Mucosa of rectum (tissue), 2 donors: ENCODE measurements around the gene TAS2R60.

Experiments
- H3K27ac ChIP-seq, 2 donors: one replicate each; pipeline ENCODE4 v1.7.0; 2013; ENCODE audit warnings: inconsistent platforms in 2 of 2, low read depth in 2 of 2, low read length in 2 of 2
- H3K27me3 ChIP-seq, 2 donors: one replicate each; pipeline ENCODE4 v1.7.0; 2013; ENCODE audit warnings: low read length in 2 of 2; ENCODE audit not compliant: control insufficient read depth in 2 of 2, insufficient read depth in 2 of 2
- H3K36me3 ChIP-seq, 2 donors: one replicate each; pipeline ENCODE4 v1.7.0; 2013; ENCODE audit warnings: low read length in 2 of 2; ENCODE audit not compliant: control insufficient read depth in 2 of 2, insufficient read depth in 2 of 2
- H3K4me1 ChIP-seq, 2 donors: one replicate each; pipeline ENCODE4 v1.7.0; 2013; ENCODE audit warnings: low read length in 2 of 2, mild to moderate bottlenecking in 1 of 2; ENCODE audit not compliant: control insufficient read depth in 2 of 2, insufficient read depth in 2 of 2
- H3K4me3 ChIP-seq, 2 donors: one replicate each; pipeline ENCODE4 v1.7.0; 2013; ENCODE audit warnings: low read length in 2 of 2
- H3K9ac ChIP-seq, 2 donors: one replicate each; pipeline ENCODE4 v1.7.0; 2013; ENCODE audit warnings: low read length in 2 of 2, low read depth in 1 of 2, mild to moderate bottlenecking in 1 of 2
- H3K9me3 ChIP-seq, 2 donors: one replicate each; pipeline ENCODE4 v1.7.0; 2013; ENCODE audit warnings: low read length in 2 of 2; ENCODE audit not compliant: control insufficient read depth in 2 of 2
- donor health status: healthy.
- donor health status: Normal muscosa, but diverticular disease.

Gene TAS2R60, protein sequence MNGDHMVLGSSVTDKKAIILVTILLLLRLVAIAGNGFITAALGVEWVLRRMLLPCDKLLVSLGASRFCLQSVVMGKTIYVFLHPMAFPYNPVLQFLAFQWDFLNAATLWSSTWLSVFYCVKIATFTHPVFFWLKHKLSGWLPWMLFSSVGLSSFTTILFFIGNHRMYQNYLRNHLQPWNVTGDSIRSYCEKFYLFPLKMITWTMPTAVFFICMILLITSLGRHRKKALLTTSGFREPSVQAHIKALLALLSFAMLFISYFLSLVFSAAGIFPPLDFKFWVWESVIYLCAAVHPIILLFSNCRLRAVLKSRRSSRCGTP

DNA sequence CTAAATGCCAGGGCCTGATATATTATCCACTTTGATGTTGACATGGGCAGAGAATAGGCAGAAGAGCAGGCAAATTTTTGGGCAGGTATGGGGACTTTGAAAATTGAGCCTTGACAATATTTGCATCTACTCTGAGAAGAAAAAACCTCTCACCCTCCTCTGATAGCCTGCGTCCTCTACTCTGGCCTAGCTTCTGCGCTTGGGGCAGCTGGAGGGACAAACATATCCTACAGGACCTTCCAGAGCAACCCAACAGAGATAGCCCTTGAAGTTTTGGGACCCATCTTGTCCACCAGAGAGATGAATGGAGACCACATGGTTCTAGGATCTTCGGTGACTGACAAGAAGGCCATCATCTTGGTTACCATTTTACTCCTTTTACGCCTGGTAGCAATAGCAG lies at the start of gene TAS2R60:
TSS of gene TAS2R60 (plus strand) at position 301 of the 400 bp plus-strand sequence. CDS start at position 301, 0 bp downstream.
- no peaks in the 10 kb centered on the region for H3K4me1 ChIP-seq
- no peaks in the 10 kb centered on the region for H3K36me3 ChIP-seq
- no peak within 1 kb of the TSS for H3K9ac ChIP-seq
- H3K4me3 ChIP-seq, result no peak within 1 kb of the TSS
- no peaks in the 10 kb centered on the region for H3K9me3 ChIP-seq
- H3K27me3 ChIP-seq, result peaks cover 0 to 4% of the 10 kb centered on the region in 2 donors
- no peak within 1 kb of the TSS for H3K27ac ChIP-seq

DNA sequence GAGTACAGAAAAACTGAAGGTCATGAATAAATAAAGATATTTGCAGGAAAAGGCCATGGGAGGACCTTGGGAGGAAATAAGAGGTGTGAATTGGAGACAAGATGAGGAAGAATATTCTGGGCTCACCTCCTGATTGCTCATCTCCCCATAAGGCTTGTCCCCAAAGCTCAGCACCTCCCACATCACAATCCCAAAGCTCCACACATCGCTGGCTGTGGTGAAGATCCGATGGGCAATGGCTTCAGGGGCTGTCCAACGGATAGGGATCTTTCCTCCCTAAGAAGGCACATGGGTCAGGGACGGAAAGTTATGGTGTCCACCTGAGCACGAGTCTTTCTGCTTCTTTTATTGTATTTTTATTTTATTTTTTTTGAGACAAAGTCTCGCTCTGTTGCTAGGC lies 49.2 kb upstream of the TAS2R60 start:
- no peak overlapping the region for H3K9ac ChIP-seq
- H3K4me1 ChIP-seq, result peaks cover 9 to 12% of the 10 kb centered on the region in 2 donors
- H3K27me3 ChIP-seq, result no peaks in the 10 kb centered on the region
- no peak overlapping the region for H3K27ac ChIP-seq
- no peaks in the 10 kb centered on the region for H3K9me3 ChIP-seq
- H3K36me3 ChIP-seq, result peaks cover 43 to 55% of the 10 kb centered on the region in 2 donors
- no peak overlapping the region for H3K4me3 ChIP-seq

DNA sequence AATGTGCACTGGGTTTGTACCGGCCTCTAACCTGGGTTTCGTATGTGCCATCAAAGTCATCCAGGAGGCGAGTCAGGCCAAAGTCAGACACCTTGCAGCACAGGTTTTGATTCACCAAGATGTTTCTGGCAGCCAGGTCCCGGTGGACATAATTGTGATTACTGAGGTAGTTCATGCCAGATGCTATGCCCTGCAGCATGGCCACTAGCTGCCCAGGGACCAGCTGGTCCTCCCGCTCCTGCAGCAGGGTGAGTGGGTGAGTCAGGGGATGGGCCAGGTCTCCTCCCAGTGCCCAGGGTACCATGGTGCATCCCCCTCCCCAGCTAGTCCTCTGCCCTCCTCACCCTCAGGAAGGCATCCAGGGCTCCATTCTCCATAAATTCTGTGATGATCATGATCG lies 48.5 kb upstream of the TAS2R60 start:
- H3K4me1 ChIP-seq, result peaks cover 9 to 12% of the 10 kb centered on the region in 2 donors
- peaks cover 35 to 48% of the 10 kb centered on the region in 2 donors for H3K36me3 ChIP-seq
- no peak overlapping the region for H3K27ac ChIP-seq
- no peak overlapping the region for H3K9ac ChIP-seq
- no peaks in the 10 kb centered on the region for H3K27me3 ChIP-seq
- H3K4me3 ChIP-seq, result no peak overlapping the region
- H3K9me3 ChIP-seq, result no peaks in the 10 kb centered on the region

DNA sequence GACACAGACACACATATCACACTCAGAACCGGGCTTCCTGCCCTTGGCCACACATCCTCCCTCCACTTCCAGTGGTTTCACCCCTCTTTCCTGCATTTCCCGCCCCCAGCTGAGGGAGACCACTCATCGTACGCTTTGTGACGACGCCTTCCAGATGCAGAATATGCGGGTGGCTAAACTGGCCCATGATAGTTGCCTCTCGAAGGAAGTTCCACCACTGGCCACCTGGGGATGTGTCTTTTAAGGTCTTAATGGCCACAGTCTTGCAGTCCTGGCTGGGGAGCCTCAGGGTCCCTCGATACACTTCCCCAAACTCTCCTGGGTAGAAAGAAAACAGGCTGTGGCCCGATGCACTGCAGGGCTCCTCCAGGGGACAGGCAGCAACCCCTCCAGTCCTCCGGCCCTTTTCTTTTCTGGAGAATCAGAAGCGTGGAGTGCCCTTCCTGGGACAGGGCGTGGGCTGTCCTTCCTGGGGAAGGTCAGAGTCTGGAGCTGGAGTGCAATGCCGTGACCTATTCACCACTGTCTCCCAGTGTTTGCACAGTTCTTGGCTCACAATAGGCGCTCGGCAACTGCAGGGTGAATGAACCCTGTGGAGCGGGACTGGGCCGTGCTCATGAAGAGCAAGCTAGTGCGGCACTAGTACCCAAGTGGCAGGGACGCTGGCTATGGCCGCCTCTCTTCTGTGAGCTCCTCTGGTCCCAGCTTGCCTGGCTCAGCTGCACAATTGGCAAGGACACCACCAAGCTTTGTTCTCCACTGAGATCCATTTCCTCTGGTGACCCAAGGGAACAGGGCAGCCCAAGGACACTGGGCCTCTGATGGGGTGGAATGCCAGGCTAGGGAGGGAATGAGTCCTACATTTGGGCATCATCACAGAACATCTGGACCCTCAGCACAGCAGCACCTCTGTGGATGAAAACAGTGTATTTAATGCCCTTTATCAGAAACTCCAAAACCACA lies 47.8 kb upstream of the TAS2R60 start:
- Histone ChIP-seq H3K9me3 (no peaks in the 10 kb centered on the region), H3K4me1 (peaks cover 9 to 12% of the 10 kb centered on the region in 2 donors), H3K27ac (no peak overlapping the region), H3K9ac (no peak overlapping the region), H3K4me3 (no peak overlapping the region), H3K36me3 (peaks cover 33 to 41% of the 10 kb centered on the region in 2 donors), H3K27me3 (no peaks in the 10 kb centered on the region)

DNA sequence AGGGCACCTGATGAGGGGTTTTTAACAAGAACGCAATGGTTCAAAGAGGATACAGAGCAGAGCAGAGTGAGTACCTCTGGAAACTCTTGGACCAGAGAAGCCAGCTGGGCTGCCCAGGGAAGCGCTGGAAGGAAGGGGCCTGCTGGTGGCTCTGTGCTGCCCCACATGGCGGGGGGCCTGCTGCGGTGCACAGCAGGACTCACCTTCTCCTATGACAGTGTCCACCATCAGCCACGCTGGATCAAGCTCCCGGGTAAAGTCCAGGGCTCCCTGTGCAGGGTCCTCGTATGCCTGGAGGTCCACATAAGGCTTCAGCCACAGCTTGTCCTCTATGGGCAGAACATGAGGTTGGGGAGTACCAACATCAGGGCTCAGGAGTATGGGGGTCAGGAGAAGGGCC lies 47.1 kb upstream of the TAS2R60 start:
- Histone ChIP-seq H3K36me3 (peaks cover 30 to 37% of the 10 kb centered on the region in 2 donors), H3K27me3 (no peaks in the 10 kb centered on the region), H3K4me1 (peaks cover 8 to 11% of the 10 kb centered on the region in 2 donors), H3K9me3 (no peaks in the 10 kb centered on the region), H3K9ac (no peak overlapping the region), H3K4me3 (no peak overlapping the region), H3K27ac (no peak overlapping the region)

DNA sequence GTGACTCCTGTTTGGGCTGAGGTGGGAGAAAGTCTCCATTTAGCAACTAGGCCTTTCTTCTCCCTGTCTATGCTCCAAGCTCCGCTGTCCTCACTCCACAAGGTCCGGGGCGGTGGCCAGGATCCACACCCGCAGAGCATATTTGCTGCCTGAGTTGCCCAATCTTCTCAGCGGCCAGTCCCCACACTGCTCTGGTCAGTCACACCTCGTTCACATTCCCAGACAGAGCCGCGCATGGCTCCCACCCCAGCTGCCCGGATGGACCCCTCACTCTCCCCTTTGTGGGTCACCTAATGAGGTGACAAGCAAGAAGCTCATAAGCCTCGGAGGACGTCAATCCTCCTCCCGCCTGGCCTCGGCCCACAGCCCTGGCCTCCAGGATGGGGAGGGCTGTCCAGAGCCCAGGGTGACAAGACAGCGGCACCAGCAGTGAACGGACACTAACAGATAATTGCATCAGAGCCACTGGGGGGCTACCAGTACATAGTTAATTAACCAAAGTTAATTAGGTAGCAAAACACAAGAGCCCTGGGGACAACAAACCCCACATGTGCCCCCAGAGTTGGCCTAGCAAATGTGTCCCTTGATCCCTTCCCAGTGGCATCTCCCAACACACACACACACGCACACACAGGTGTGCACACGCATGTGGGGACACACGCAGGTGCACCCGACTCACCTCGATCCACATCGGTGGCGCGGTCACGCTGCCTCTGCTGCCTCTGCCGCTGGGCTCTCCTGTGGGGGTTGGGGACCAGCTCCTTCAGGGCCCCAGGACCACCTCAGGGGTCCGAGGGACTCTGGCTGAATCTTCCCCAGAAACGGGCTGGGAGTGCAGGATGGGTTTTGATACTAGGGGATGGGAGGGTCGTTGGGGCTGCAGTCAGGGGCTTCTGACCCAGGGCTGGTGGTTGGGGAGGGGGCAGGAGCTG lies 46.4 kb upstream of the TAS2R60 start:
- Histone ChIP-seq H3K4me3 (no peak overlapping the region), H3K27me3 (no peaks in the 10 kb centered on the region), H3K36me3 (peaks cover 23 to 34% of the 10 kb centered on the region in 2 donors), H3K27ac (no peak overlapping the region), H3K9ac (no peak overlapping the region), H3K4me1 (peaks cover 1 to 3% of the 10 kb centered on the region in 2 donors), H3K9me3 (no peaks in the 10 kb centered on the region)

DNA sequence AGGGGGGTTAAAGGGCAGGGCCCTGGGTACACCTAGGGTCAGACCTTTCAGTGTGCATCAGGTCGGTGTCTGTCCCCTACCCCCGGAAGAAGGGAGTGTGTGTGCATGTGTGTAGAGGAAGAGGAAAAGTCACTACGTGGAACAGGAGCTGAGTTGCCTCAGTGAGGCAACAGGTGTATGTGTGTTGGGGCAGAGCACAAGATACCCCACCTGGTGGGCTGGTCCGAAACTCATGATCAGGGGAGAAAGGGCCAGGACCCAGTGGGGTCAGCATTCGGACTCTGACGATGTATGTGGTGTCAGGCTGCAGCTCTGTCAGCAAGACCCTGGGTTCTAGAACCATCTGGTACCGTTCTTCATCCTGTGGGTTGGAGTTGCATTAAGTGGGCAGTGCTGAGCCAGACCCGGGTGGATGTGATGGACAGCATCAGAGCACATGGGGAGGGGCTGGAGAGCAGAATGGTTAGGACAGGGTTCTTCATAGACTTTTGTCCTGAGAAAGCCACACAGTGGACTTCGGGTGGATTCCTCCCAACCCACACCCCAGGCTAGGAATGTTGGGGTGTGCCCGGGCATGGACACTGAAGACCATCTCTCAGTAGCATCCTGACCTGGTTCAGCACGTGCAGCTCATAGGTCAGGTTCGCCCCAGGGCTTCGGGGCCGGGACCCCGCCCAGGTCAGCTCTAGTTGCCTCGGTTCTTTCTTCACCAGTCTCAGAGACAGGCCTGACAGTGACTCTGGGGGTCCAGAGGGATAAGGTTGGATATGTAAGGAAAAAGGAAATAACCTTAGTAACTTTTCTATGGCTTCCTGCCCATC lies 45.3 kb upstream of the TAS2R60 start:
- H3K9ac ChIP-seq, result no peak overlapping the region

DNA sequence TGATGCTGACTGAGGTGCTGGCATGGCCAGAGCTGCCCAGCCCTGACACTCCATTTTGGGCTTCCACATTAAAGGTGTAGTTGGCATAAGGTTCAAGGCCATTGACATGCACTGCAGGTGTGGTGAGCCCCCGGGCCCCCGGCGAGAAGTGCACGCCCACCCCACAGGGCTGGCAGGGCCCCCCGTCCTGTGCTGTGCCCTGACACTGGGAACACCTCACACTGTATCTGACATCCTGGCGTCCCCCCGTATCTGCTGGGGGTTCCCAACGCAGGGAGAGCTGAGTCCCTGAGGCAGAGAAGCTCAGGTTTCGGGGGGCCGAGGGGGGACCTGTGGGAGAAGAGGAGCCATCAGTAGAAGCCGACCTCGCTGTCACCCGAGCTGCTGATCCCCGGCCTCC lies 44.6 kb upstream of the TAS2R60 start:
- Histone ChIP-seq H3K27ac (no peak overlapping the region), H3K9me3 (no peaks in the 10 kb centered on the region), H3K27me3 (no peaks in the 10 kb centered on the region), H3K9ac (no peak overlapping the region), H3K4me1 (no peaks in the 10 kb centered on the region), H3K36me3 (peaks cover 20 to 23% of the 10 kb centered on the region in 2 donors), H3K4me3 (no peak overlapping the region)

More for the DNA sequence above, 45.3 kb upstream of the TAS2R60 start:
- Histone ChIP-seq H3K36me3 (peaks cover 20 to 29% of the 10 kb centered on the region in 2 donors), H3K4me3 (no peak overlapping the region), H3K4me1 (no peaks in the 10 kb centered on the region), H3K9me3 (no peaks in the 10 kb centered on the region), H3K27ac (no peak overlapping the region), H3K27me3 (no peaks in the 10 kb centered on the region)

DNA sequence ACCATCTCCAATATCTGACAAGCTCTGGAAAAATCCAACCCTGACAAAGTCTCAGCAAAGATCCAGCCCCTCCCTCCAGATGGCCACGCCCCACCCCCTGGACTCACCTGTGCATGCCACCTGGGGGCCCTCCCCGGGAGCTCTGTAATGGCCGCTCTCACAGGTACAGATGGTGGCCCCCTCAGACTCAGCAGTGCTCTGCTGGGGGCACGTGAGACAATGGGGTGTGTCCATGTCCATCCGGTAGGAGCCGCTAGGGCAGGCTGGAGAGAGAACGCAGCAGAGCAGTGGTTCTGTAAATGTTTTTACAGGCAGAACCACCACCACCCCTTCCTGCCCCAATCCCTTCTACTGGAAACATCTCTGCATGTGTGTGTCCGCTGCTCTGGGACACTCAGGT lies 44.1 kb upstream of the TAS2R60 start:
- Histone ChIP-seq H3K36me3 (peaks cover 17 to 20% of the 10 kb centered on the region in 2 donors), H3K4me1 (no peaks in the 10 kb centered on the region), H3K27ac (no peak overlapping the region), H3K9ac (no peak overlapping the region), H3K4me3 (no peak overlapping the region), H3K9me3 (no peaks in the 10 kb centered on the region), H3K27me3 (no peaks in the 10 kb centered on the region)
